Measurements from ENCODE around the gene IL17B. TPM values are rescaled to one million over a fixed set of nuclear protein-coding genes. Genes with fewer than 3 reads are reported as not detected.

The IL17B gene
- total RNA-seq, 2 donors from 2014 or later: not detected

DNA sequence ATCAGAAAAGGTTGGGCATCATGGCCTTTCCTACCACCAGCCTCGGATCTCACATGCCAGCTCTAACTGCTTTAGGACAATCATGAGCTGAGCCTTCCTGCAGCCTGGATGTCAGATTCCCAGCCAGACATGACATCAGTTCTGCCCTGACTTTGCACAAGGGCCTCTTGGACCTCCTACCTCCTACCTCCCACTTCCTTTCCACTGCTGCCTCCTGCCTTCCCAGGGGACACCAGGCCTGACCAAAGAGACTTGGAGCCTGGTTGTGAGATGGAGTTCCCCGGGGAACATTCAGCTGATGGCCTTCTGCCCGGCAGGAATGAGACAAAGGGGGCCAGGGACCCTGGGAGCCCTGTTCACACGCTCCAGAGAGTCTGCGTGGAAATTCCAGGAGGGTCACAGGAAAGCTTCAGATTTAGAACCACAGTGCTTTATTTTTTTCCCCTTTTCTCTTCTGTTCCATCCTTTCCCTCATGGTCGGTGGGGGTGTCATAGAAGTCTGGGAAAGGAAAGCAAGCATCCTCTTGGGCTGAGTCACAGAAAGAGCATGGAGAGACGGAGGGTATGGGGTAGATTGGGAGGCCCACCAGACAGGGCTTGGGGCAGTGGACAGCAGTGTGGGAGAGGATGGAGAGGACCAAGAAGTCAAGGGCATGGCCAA, 35.4 kb upstream of the IL17B start:
- DNase-seq: no peak
- TF ChIP-seq, protein P1, sequence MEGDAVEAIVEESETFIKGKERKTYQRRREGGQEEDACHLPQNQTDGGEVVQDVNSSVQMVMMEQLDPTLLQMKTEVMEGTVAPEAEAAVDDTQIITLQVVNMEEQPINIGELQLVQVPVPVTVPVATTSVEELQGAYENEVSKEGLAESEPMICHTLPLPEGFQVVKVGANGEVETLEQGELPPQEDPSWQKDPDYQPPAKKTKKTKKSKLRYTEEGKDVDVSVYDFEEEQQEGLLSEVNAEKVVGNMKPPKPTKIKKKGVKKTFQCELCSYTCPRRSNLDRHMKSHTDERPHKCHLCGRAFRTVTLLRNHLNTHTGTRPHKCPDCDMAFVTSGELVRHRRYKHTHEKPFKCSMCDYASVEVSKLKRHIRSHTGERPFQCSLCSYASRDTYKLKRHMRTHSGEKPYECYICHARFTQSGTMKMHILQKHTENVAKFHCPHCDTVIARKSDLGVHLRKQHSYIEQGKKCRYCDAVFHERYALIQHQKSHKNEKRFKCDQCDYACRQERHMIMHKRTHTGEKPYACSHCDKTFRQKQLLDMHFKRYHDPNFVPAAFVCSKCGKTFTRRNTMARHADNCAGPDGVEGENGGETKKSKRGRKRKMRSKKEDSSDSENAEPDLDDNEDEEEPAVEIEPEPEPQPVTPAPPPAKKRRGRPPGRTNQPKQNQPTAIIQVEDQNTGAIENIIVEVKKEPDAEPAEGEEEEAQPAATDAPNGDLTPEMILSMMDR (conservative IDR thresholded peaks at IDR 0.05): no peak
- Histone ChIP-seq H3K4me3 (ENCODE audit: low read length) (no peak overlapping the region), H3K9me3 (ENCODE audit: control insufficient read depth, low read length) (no peaks in the 10 kb centered on the region), H3K27me3 (ENCODE audit: control insufficient read depth, insufficient read depth, low read length, poor library complexity, severe bottlenecking) (no peaks in the 10 kb centered on the region), H3K9ac (ENCODE audit: extremely low read depth, low read length, poor library complexity, severe bottlenecking) (no peak overlapping the region), H3K4me1 (ENCODE audit: control insufficient read depth, insufficient read depth, low read length) (peaks cover 9% of the 10 kb centered on the region), H3K27ac (ENCODE audit: low read depth, low read length) (no peak overlapping the region), H3K36me3 (ENCODE audit: control insufficient read depth, insufficient read depth, low read length) (no peaks in the 10 kb centered on the region)
- Mint-ChIP-seq H3K4me3 (no peak overlapping the region), H3K36me3 (ENCODE audit: low read depth) (no peaks in the 10 kb centered on the region), H3K4me1 (peaks cover 16% of the 10 kb centered on the region), H3K27ac (no peak overlapping the region), H3K9me3 (no peaks in the 10 kb centered on the region), H3K27me3 (ENCODE audit: insufficient read depth) (no peaks in the 10 kb centered on the region)
- 83 to 88% methylated on average over 3 to 7 of the region's 7 CpGs for WGBS, 2 experiments (ENCODE audit: insufficient coverage in 1 of 2, insufficient read length in 1 of 2)

DNA sequence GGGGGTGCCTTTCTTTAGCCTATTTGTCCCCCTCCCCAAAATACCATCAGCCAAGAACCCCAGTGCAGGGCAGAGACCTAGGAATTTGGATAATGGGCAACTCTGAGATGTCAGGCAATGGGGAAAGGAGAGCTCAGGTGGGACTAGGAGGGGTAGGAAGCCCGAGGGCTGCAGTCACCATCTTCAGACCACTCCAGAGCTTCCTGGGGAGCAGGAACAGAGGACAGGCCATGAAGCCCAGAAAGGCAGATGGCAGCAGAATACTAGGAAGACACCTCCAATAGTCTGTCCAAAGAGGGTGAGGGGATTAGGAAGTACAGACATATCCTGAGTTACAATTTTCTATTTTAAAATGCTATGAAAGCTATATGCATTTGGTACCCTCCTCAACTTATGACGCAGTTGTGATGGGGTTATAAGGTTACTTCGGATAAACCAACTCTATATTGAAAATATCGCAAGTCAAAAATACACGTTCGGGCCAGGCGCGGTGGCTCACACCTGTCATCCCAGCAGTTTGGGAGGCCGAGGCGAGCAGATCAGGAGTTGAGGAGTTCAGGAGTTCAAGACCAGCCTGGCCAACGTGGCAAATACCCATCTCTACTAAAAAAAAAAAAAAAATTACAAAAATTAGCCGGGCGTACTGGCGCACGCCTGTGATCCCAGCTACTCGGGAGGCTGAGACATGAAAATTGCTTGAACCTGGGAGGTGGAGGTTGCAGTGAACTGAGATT, 34.6 kb upstream of the IL17B start:
- peaks cover 16% of the 10 kb centered on the region for H3K4me1 Mint-ChIP-seq
- peaks cover 9% of the 10 kb centered on the region for H3K4me1 ChIP-seq (ENCODE audit: control insufficient read depth, insufficient read depth, low read length)
- no peak overlapping the region for H3K9ac ChIP-seq (ENCODE audit: extremely low read depth, low read length, poor library complexity, severe bottlenecking)
- H3K36me3 Mint-ChIP-seq (ENCODE audit: low read depth): no peaks in the 10 kb centered on the region
- H3K4me3 Mint-ChIP-seq: no peak overlapping the region
- no peak overlapping the region for H3K4me3 ChIP-seq (ENCODE audit: low read length)
- H3K36me3 ChIP-seq (ENCODE audit: control insufficient read depth, insufficient read depth, low read length): no peaks in the 10 kb centered on the region
- TF ChIP-seq, protein P1 (conservative IDR thresholded peaks at IDR 0.05): no peak
- H3K27me3 ChIP-seq (ENCODE audit: control insufficient read depth, insufficient read depth, low read length, poor library complexity, severe bottlenecking): no peaks in the 10 kb centered on the region
- DNase-seq: no peak
- H3K27ac ChIP-seq (ENCODE audit: low read depth, low read length): no peak overlapping the region
- H3K9me3 Mint-ChIP-seq: no peaks in the 10 kb centered on the region
- no peaks in the 10 kb centered on the region for H3K9me3 ChIP-seq (ENCODE audit: control insufficient read depth, low read length)
- no peak overlapping the region for H3K27ac Mint-ChIP-seq
- whole genome bisulfite sequencing, 2 experiments (ENCODE audit: insufficient coverage in 1 of 2, insufficient read length in 1 of 2): 93 to 96% methylated on average over 12 to 16 of the region's 16 CpGs
- no peaks in the 10 kb centered on the region for H3K27me3 Mint-ChIP-seq (ENCODE audit: insufficient read depth)

DNA sequence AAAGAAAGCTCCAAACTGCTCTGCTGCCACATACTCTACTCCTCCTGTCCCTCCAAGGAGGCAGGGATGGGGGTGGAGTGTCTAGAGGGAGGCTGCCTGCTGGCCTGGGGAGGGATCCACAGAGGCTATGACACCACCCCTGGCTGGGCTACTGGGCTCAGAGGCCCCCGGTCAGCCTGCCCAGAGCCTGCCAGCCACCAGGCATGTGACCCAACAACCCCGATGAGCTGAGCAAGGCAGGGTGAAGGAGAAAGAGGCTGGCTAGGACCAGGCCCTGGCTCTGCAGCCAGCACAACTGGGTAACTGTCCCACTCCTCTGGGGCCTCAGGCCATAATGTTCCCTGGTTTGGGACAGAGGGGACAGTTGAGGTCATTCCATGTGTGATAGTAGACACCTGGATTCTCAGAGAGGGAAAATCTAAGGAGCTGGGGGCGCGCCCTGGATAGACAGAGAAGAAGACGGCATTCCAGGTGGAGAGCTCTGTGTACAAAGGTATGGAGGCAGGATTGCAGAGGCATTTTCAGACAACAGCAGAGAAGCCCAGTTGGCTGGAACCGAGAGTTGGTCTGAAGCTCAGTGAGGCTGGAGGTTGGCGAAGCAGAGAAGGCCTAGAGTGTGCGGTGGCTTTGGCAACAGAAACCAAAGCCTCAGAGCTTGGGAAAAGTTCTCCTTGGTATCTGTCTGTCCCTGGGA, 33.8 kb upstream of the IL17B start:
- no peak overlapping the region for H3K4me3 ChIP-seq (ENCODE audit: low read length)
- no peaks in the 10 kb centered on the region for H3K9me3 ChIP-seq (ENCODE audit: control insufficient read depth, low read length)
- 95 to 98% methylated on average over 6 to 8 of the region's 8 CpGs for WGBS, 2 experiments (ENCODE audit: insufficient coverage in 1 of 2, insufficient read length in 1 of 2)
- H3K27me3 ChIP-seq (ENCODE audit: control insufficient read depth, insufficient read depth, low read length, poor library complexity, severe bottlenecking): no peaks in the 10 kb centered on the region
- TF ChIP-seq, protein P1 (conservative IDR thresholded peaks at IDR 0.05): no peak
- Mint-ChIP-seq H3K27ac (peak overlapping the region; percentile 28), H3K27me3 (ENCODE audit: insufficient read depth) (no peaks in the 10 kb centered on the region), H3K36me3 (ENCODE audit: low read depth) (no peaks in the 10 kb centered on the region), H3K4me3 (no peak overlapping the region), H3K9me3 (no peaks in the 10 kb centered on the region), H3K4me1 (peaks cover 17% of the 10 kb centered on the region)
- no peaks in the 10 kb centered on the region for H3K36me3 ChIP-seq (ENCODE audit: control insufficient read depth, insufficient read depth, low read length)
- H3K9ac ChIP-seq (ENCODE audit: extremely low read depth, low read length, poor library complexity, severe bottlenecking): no peak overlapping the region
- no peak for DNase-seq
- H3K4me1 ChIP-seq (ENCODE audit: control insufficient read depth, insufficient read depth, low read length): peaks cover 9% of the 10 kb centered on the region
- H3K27ac ChIP-seq (ENCODE audit: low read depth, low read length): no peak overlapping the region

Data from endodermal cell (in vitro differentiated cells).